Activated CD4-positive, alpha-beta T cell treated with anti-CD3 and anti-CD28 coated beads for 36 hours (primary cell): Measurements from ENCODE around the gene PGAP6. TPM values are rescaled to one million over a fixed set of nuclear protein-coding genes. Genes with fewer than 3 reads are reported as not detected.

Experiments
- ATAC-seq: fragments of 200-7000 bp; cut with Tn5 transposase; one replicate; pipeline ENCODE4 v1.10.0; 2021; ENCODE audit warnings: mild to moderate bottlenecking, moderate library complexity
- CTCF ChIA-PET: fragments of 350-600 bp; sonication (Branson Sonifier 250); formaldehyde crosslinking; loops from one replicate; lab custom pipeline; 2021; ENCODE audit warnings: antibody characterized with exemption; lab: Charles Lee
- POLR2A ChIA-PET: fragments of 350-600 bp; sonication (Branson Sonifier 250); formaldehyde crosslinking; loops from one replicate; lab custom pipeline; 2021; ENCODE audit warnings: antibody characterized with exemption, inconsistent platforms; lab: Charles Lee
- DNase-seq: peaks from one replicate; pipeline ENCODE4 v3.0.0-alpha.2; 2020
- H3K27ac Mint-ChIP-seq: one replicate; pipeline ENCODE4 v1.8.0; 2021; ENCODE audit warnings: mixed read lengths
- H3K27me3 Mint-ChIP-seq: one replicate; pipeline ENCODE4 v1.8.0; 2021; ENCODE audit warnings: mixed read lengths
- H3K36me3 Mint-ChIP-seq: one replicate; pipeline ENCODE4 v1.8.0; 2021; ENCODE audit warnings: low read depth, mixed read lengths
- H3K4me1 Mint-ChIP-seq: one replicate; pipeline ENCODE4 v1.8.0; 2021; ENCODE audit warnings: mixed read lengths
- H3K4me3 Mint-ChIP-seq: one replicate; pipeline ENCODE4 v1.8.0; 2021; ENCODE audit warnings: mild to moderate bottlenecking, moderate library complexity, mixed read lengths
- H3K9me3 Mint-ChIP-seq: one replicate; pipeline ENCODE4 v1.8.0; 2021; ENCODE audit warnings: low read depth, mixed read lengths
- intact Hi-C, 2 experiments: fragments of 100-400 bp; cut with DNase I in 1 of 2; cut with micrococcal nuclease in 1 of 2; formaldehyde crosslinking; loops; one replicate each; pipeline versions ENCODE4 v1.14.2 to v1.15.1; 2022 to 2024; cut with DNase I, micrococcal nuclease
- total RNA-seq, 2 experiments: library from RNA; stranded (reverse); gene quantifications; one replicate each; pipeline ENCODE4 v1.2.3, GENCODE V29; 2021

Gene PGAP6
- total RNA-seq, 2 experiments from 2014 or later: 22.9 to 40.8 TPM

- H3K9me3 Mint-ChIP-seq: no peaks in the 10 kb centered on the region
- no peak overlapping the region for H3K4me3 Mint-ChIP-seq
- intact Hi-C loops: no loop called here
- peaks cover 8% of the 10 kb centered on the region for H3K36me3 Mint-ChIP-seq
- peaks cover 49% of the 10 kb centered on the region for H3K4me1 Mint-ChIP-seq
- DNase-seq: no peak
- ChIA-PET CTCF (interaction anchor here (0.6 kb wide), 2 partner anchors 107 to 182 kb away, joined by 3 to 4 read pairs; no protein-coding TSS in a partner anchor), POLR2A (no interaction called here)
- no peaks in the 10 kb centered on the region for H3K27me3 Mint-ChIP-seq
- no peak overlapping the region for H3K27ac Mint-ChIP-seq
- no peak for ATAC-seq
Measured at GRCh38 chr16:321532-321931, 60.2 kb downstream of the PGAP6 start.

Other genes starting within 250 kb of the PGAP6 start
- 10 to 100 TPM; 49.1 to 53.9 TPM for gene NPRL3, start 243.3 kb downstream of the PGAP6 start, total RNA-seq
- not detected for gene HBZ, start 229.3 kb downstream of the PGAP6 start, total RNA-seq
- not detected for gene HBM, start 216.0 kb downstream of the PGAP6 start, total RNA-seq
- gene HBA2, start 209.1 kb downstream of the PGAP6 start, total RNA-seq: not detected
- not detected for gene HBA1, start 205.3 kb downstream of the PGAP6 start, total RNA-seq
- gene HBQ1, start 201.5 kb downstream of the PGAP6 start, total RNA-seq: 1 to 10 TPM in 1 of 2 experiments, under 1 TPM in 1; 0.37 to 1.1 TPM
- 10 to 100 TPM; 44.6 to 50.1 TPM for gene LUC7L, start 152.5 kb downstream of the PGAP6 start, total RNA-seq
- gene FAM234A, start 147.2 kb downstream of the PGAP6 start, total RNA-seq: 10 to 100 TPM; 11.3 to 15.2 TPM
- gene RGS11, start 106.0 kb downstream of the PGAP6 start, total RNA-seq: under 1 TPM; 0.11 to 0.12 TPM
- gene ARHGDIG, start 101.4 kb downstream of the PGAP6 start, total RNA-seq: not detected
- not detected for gene PDIA2, start 98.8 kb downstream of the PGAP6 start, total RNA-seq
- gene AXIN1, start 29.3 kb downstream of the PGAP6 start, total RNA-seq: 10 to 100 TPM; 20.0 to 23.8 TPM
- 10 to 100 TPM; 90.2 to 94.4 TPM for gene MRPL28, start 11.4 kb downstream of the PGAP6 start, total RNA-seq
- gene NME4, start 15.2 kb upstream of the PGAP6 start, total RNA-seq: 10 to 100 TPM; 55.9 to 72.1 TPM
- gene DECR2, start 19.9 kb upstream of the PGAP6 start, total RNA-seq: 10 to 100 TPM; 11.5 to 13.0 TPM
- 10 to 100 TPM; 14.2 to 17.0 TPM for gene RAB11FIP3, start 43.7 kb upstream of the PGAP6 start, total RNA-seq
- gene CAPN15, start 145.7 kb upstream of the PGAP6 start, total RNA-seq: 10 to 100 TPM; 64.7 to 69.7 TPM
- not detected for gene PRR35, start 178.4 kb upstream of the PGAP6 start, total RNA-seq
- gene NHLRC4, start 185.0 kb upstream of the PGAP6 start, total RNA-seq: under 1 TPM; 0.19 to 0.87 TPM
- 10 to 100 TPM; 24.2 to 24.7 TPM for gene PIGQ, start 188.0 kb upstream of the PGAP6 start, total RNA-seq
- gene RAB40C, start 208.1 kb upstream of the PGAP6 start, total RNA-seq: 1 to 10 TPM; 8.9 to 9.6 TPM
- gene WFIKKN1, start 249.0 kb upstream of the PGAP6 start, total RNA-seq: 1 to 10 TPM in 1 of 2 experiments, under 1 TPM in 1; 0.74 to 1.1 TPM